ENCODE measurements around the gene RFX1.

Gene RFX1

GRCh38 chr19:14003251-14004055 lies 2.7 kb downstream of the RFX1 start:
- no peaks in the 10 kb centered on the region for H3K9me3 ChIP-seq (ENCODE audit: control insufficient read depth, low read length)
- H3K4me3 ChIP-seq (ENCODE audit: low read length), result no peak overlapping the region
- H3K27me3 ChIP-seq (ENCODE audit: control insufficient read depth, insufficient read depth, low read length), result no peaks in the 10 kb centered on the region
- peaks cover 33% of the 10 kb centered on the region for H3K4me1 ChIP-seq (ENCODE audit: control insufficient read depth, insufficient read depth, low read length)
- peak overlapping the region; percentile 24 for H3K9ac ChIP-seq (ENCODE audit: low read length)
- H3K36me3 ChIP-seq (ENCODE audit: control insufficient read depth, insufficient read depth, low read length), result peaks cover 4% of the 10 kb centered on the region

- no peaks in the 10 kb centered on the region for H3K27me3 ChIP-seq (ENCODE audit: control insufficient read depth, insufficient read depth, low read length)
- H3K4me1 ChIP-seq (ENCODE audit: control insufficient read depth, insufficient read depth, low read length), result peaks cover 39% of the 10 kb centered on the region
- H3K9ac ChIP-seq (ENCODE audit: low read length), result peak overlapping the region; percentile 24
Observed at GRCh38 chr19:14002571-14003250, 3.4 kb downstream of the RFX1 start.

GRCh38 chr19:14000691-14001375 lies 5.3 kb downstream of the RFX1 start:
- peaks cover 4% of the 10 kb centered on the region for H3K36me3 ChIP-seq (ENCODE audit: control insufficient read depth, insufficient read depth, low read length)
- H3K27me3 ChIP-seq (ENCODE audit: control insufficient read depth, insufficient read depth, low read length), result no peaks in the 10 kb centered on the region
- H3K4me3 ChIP-seq (ENCODE audit: low read length), result no peak overlapping the region
- H3K9me3 ChIP-seq (ENCODE audit: control insufficient read depth, low read length), result no peaks in the 10 kb centered on the region
- no peak overlapping the region for H3K9ac ChIP-seq (ENCODE audit: low read length)
- peaks cover 42% of the 10 kb centered on the region for H3K4me1 ChIP-seq (ENCODE audit: control insufficient read depth, insufficient read depth, low read length)

More at GRCh38 chr19:14002571-14003250, 3.4 kb downstream of the RFX1 start:
- Histone ChIP-seq H3K9me3 (ENCODE audit: control insufficient read depth, low read length) (no peaks in the 10 kb centered on the region), H3K4me3 (ENCODE audit: low read length) (no peak overlapping the region), H3K36me3 (ENCODE audit: control insufficient read depth, insufficient read depth, low read length) (peaks cover 4% of the 10 kb centered on the region)

GRCh38 chr19:13999085-13999484 lies 7.0 kb downstream of the RFX1 start:
- Histone ChIP-seq H3K9me3 (ENCODE audit: control insufficient read depth, low read length) (no peaks in the 10 kb centered on the region), H3K4me1 (ENCODE audit: control insufficient read depth, insufficient read depth, low read length) (peaks cover 30% of the 10 kb centered on the region), H3K27me3 (ENCODE audit: control insufficient read depth, insufficient read depth, low read length) (no peaks in the 10 kb centered on the region), H3K9ac (ENCODE audit: low read length) (no peak overlapping the region), H3K4me3 (ENCODE audit: low read length) (no peak overlapping the region), H3K36me3 (ENCODE audit: control insufficient read depth, insufficient read depth, low read length) (peaks cover 4% of the 10 kb centered on the region)

- Histone ChIP-seq H3K9me3 (ENCODE audit: control insufficient read depth, low read length) (no peaks in the 10 kb centered on the region), H3K9ac (ENCODE audit: low read length) (no peak overlapping the region), H3K27me3 (ENCODE audit: control insufficient read depth, insufficient read depth, low read length) (no peaks in the 10 kb centered on the region), H3K36me3 (ENCODE audit: control insufficient read depth, insufficient read depth, low read length) (peaks cover 4% of the 10 kb centered on the region), H3K4me3 (ENCODE audit: low read length) (no peak overlapping the region), H3K4me1 (ENCODE audit: control insufficient read depth, insufficient read depth, low read length) (peaks cover 24% of the 10 kb centered on the region)
Observed at GRCh38 chr19:13998426-13998825, 7.7 kb downstream of the RFX1 start.

- Histone ChIP-seq H3K4me1 (ENCODE audit: control insufficient read depth, insufficient read depth, low read length) (peaks cover 16% of the 10 kb centered on the region), H3K36me3 (ENCODE audit: control insufficient read depth, insufficient read depth, low read length) (peaks cover 6% of the 10 kb centered on the region), H3K9ac (ENCODE audit: low read length) (no peak overlapping the region), H3K9me3 (ENCODE audit: control insufficient read depth, low read length) (no peaks in the 10 kb centered on the region), H3K27me3 (ENCODE audit: control insufficient read depth, insufficient read depth, low read length) (no peaks in the 10 kb centered on the region), H3K4me3 (ENCODE audit: low read length) (no peak overlapping the region)
Observed at GRCh38 chr19:13997631-13997962, 8.5 kb downstream of the RFX1 start.

- Histone ChIP-seq H3K36me3 (ENCODE audit: control insufficient read depth, insufficient read depth, low read length) (peaks cover 11% of the 10 kb centered on the region), H3K27me3 (ENCODE audit: control insufficient read depth, insufficient read depth, low read length) (no peaks in the 10 kb centered on the region), H3K4me3 (ENCODE audit: low read length) (no peak overlapping the region), H3K4me1 (ENCODE audit: control insufficient read depth, insufficient read depth, low read length) (peaks cover 15% of the 10 kb centered on the region), H3K9me3 (ENCODE audit: control insufficient read depth, low read length) (no peaks in the 10 kb centered on the region), H3K9ac (ENCODE audit: low read length) (no peak overlapping the region)
Observed at GRCh38 chr19:13996928-13997630, 9.0 kb downstream of the RFX1 start.

GRCh38 chr19:13995878-13996765 lies 10.0 kb downstream of the RFX1 start:
- Histone ChIP-seq H3K4me1 (ENCODE audit: control insufficient read depth, insufficient read depth, low read length) (peaks cover 15% of the 10 kb centered on the region), H3K36me3 (ENCODE audit: control insufficient read depth, insufficient read depth, low read length) (peaks cover 15% of the 10 kb centered on the region), H3K4me3 (ENCODE audit: low read length) (no peak overlapping the region), H3K9ac (ENCODE audit: low read length) (no peak overlapping the region), H3K9me3 (ENCODE audit: control insufficient read depth, low read length) (no peaks in the 10 kb centered on the region), H3K27me3 (ENCODE audit: control insufficient read depth, insufficient read depth, low read length) (no peaks in the 10 kb centered on the region)

GRCh38 chr19:13995017-13995728 lies 10.9 kb downstream of the RFX1 start:
- H3K9ac ChIP-seq (ENCODE audit: low read length), result no peak overlapping the region
- H3K27me3 ChIP-seq (ENCODE audit: control insufficient read depth, insufficient read depth, low read length), result no peaks in the 10 kb centered on the region
- no peaks in the 10 kb centered on the region for H3K9me3 ChIP-seq (ENCODE audit: control insufficient read depth, low read length)
- no peak overlapping the region for H3K4me3 ChIP-seq (ENCODE audit: low read length)
- H3K4me1 ChIP-seq (ENCODE audit: control insufficient read depth, insufficient read depth, low read length), result peaks cover 15% of the 10 kb centered on the region
- peaks cover 10% of the 10 kb centered on the region for H3K36me3 ChIP-seq (ENCODE audit: control insufficient read depth, insufficient read depth, low read length)

- H3K4me3 ChIP-seq (ENCODE audit: low read length), result no peak overlapping the region
- H3K36me3 ChIP-seq (ENCODE audit: control insufficient read depth, insufficient read depth, low read length), result peaks cover 10% of the 10 kb centered on the region
- H3K4me1 ChIP-seq (ENCODE audit: control insufficient read depth, insufficient read depth, low read length), result peaks cover 14% of the 10 kb centered on the region
- H3K27me3 ChIP-seq (ENCODE audit: control insufficient read depth, insufficient read depth, low read length), result no peaks in the 10 kb centered on the region
- H3K9me3 ChIP-seq (ENCODE audit: control insufficient read depth, low read length), result no peaks in the 10 kb centered on the region
- no peak overlapping the region for H3K9ac ChIP-seq (ENCODE audit: low read length)
Observed at GRCh38 chr19:13993590-13994300, 12.4 kb downstream of the RFX1 start.

Measured in mucosa of stomach (tissue), 1 donor.